Tongue (tissue), 2 donors: ENCODE data around the gene SLC25A47. TPM values are rescaled to one million over a fixed set of nuclear protein-coding genes. Genes with fewer than 3 reads are reported as not detected.
A peak's percentile ranks its signal among the peaks of the same experiment; 100 is the strongest.
"Not testable (repeated sequence)": the region's sequence is repeated elsewhere in the genome, so short reads cannot be mapped to it uniquely, and the experiment has no call there.

ENCODE experiments used
- DNase-seq: peaks from one replicate; pipeline ENCODE4 v3.0.0-alpha.2; 2015
- total RNA-seq: library from RNA; depleted of rRNA; stranded (reverse); fragments of >200 nt; gene quantifications from one replicate; pipeline ENCODE4 v1.2.3, GENCODE V29; 2014

SLC25A47 gene
- total RNA-seq, 1 donor from 2014 or later: not detected

GRCh38 chr14:100289916-100290606, 33.1 kb upstream of the SLC25A47 start:
- no peak for DNase-seq

- no peak for DNase-seq
These were observed 32.4 kb upstream of the SLC25A47 start for GRCh38 chr14:100290607-100291304.

GRCh38 chr14:100291305-100292075, 31.6 kb upstream of the SLC25A47 start:
- no peak for DNase-seq

- DNase-seq: no peak
These were observed 30.8 kb upstream of the SLC25A47 start for GRCh38 chr14:100292301-100292775.

DNA sequence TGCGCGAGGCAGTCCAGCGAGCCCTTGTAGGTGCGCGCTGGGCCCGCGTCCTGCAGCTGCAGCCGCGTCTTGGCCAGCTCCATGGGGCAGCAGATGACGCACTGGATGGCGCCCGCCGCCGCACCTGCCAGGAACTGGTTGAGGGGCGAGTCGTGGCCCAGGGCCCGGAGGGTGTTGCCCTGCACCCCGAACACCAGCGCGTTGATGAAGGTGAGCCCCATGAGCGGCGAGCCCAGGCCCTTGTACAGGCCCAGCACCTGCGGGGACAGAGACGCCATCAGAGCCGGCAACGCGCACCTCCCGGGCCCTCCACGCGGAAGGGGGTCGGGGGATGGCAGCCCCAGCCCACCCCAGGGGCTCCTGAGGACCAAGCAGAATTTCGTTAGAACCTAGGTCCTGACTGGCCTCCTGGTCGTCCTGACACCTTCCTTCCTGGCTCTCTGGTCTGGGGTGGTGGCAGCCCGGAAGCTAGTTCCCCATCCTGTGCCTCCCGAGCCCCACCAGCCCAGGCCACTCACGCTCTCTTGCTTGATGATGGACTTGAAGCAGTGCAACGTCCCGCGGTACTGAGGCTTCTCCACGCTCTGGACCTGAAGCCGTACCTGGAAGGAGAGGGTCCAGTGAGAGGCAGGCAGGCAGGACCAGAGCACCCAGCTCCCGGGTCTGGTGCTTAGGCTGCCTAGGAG, 30.2 kb upstream of the SLC25A47 start:
- DNase-seq: no peak

GRCh38 chr14:100293497-100294212, 29.5 kb upstream of the SLC25A47 start:
- DNase-seq: no peak

- DNase-seq: no peak
These were observed 28.8 kb upstream of the SLC25A47 start for GRCh38 chr14:100294213-100294962.

DNA sequence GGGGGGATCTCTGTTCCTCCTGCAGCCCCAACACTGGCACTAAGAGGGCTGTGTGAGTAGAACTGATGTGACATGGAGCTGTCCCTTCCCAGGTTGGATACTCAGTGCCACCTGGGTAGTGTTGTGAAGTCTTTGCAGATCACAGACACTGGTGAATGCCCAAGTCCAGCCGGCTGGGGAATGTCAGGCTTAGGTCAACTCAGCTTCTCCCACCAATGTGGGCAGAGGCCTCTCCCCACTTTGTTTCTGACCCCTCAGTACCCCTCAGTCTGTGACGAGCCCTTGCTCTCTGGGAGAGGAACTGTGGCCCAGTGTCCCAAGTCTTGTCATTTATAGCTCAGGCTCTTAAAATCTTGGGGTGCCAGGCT, 28.2 kb upstream of the SLC25A47 start:
- DNase-seq: no peak

GRCh38 chr14:100295376-100296105, 27.6 kb upstream of the SLC25A47 start:
- no peak for DNase-seq

DNA sequence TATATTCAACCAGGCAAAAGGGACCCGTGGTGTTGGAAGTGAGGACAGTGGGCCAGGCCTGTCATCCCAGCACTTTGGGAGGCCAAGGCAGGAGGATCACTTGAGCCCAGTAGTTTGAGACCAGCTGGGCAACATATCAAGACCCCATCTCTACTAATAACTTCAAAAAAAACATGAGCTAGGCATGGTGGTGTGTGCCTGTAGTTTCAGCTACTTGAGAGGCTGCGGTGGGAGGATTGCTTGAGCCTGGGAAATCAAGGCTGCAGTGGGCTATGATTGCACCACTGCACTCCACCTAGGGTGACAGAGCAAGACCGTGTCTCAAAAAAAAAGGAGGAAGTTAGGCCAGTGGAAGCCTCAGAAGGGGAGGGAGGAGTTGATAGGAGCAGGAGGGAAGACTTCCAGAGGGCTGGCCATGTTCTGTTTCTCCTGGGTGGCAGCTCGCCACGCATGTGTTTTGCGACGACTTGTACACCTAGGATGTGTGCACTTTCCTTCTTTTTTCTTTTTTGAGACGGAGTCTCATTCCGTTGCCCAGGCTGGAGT, 27.0 kb upstream of the SLC25A47 start:
- DNase-seq: no peak

DNA sequence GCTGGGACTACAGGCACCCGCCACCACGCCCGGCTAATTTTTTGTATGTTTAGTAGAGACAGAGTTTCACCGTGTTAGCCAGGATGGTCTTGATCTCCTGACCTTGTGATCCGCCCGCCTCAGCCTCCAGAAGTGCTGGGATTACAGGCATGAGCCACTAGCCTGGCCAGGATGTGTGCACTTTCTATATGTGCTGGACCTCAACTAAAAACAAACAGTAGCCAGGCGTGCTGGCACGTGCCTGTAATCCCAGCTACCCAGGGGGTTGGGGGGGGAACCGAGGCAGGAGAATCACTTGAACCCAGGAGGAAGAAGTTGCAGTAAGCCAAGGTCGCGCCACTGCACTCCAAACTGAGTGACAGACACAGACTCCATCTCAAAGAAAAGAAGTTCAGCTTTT, 26.4 kb upstream of the SLC25A47 start:
- DNase-seq: not testable (repeated sequence)

DNA sequence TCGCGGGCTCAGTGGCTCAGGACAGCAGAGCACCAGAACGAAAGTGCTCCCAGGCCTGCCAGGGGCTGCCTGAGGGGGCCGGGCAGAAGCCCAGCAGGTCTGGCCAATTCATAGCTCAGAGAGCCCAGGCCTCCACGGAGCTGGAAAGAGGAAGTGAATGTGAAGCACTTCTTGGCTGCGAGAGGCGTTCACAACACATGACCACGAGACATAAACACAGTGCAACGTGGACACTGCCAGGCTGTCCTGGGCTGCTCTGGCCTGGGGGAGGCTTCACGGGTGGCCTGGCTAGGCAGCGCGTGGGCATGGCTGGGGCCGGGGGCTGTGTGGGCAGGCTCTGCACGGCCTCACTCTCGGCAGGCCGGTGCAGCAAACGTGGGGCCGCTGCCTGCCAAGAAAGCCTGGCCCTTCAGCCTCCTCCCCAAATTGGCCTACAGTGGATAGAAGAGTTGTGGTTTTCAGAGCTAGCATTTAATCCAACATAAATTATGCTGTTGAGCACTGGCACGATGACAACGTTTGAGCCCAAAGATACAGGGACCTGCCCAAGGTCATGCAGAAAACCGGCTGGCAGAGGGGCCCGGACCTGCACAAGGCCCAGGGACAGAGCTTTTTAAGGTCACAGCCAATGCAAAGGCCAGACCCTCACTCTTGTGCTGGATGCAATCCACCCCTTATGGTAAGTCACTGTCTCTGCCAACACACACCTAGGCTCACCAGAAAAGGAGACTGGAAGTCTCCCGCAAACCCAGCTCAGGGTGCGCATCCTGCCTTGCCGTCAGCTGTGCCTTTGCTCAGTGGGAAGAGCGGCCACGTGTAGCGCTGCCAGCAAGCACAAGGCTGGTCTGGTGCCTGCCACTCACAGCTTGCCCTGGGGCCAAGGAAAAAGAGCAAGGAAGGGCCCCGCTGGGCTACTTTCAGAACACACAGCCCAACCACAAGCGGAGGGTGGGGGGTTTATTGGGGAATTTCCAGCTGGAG, 25.5 kb upstream of the SLC25A47 start:
- peak; percentile 78 for DNase-seq

DNA sequence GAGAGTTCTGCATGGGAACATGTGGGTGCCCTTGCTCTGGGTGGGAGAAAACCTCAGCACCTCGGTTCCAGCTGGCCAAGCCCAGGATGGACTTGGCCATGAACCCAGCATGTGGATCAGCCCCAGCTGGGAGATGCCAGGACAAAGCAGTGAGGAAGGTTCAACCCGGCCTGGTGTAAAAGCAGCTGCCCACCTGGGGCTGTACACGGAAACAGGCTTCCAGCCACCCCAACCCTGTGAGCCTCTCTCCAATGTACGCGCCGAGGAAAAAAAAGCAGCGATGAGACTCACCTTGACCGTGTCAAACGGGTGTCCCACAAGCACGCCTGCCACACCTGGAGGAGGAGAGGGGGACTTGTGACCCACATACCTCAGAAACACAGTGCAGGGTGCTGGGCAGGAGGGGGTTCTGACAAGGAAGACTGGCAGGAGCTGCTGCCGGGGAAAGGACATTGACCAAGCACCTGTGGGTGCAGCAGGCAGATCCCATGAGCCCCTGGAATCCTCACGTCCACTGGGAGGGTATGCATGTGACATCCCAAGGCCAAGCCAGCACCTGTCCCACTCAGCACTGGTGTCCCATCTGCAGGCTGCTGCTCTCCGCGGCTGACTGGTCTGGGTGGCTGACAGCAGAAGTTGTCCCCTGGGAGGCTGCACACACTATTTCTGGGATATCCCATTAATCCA, 24.4 kb upstream of the SLC25A47 start:
- no peak for DNase-seq

DNA sequence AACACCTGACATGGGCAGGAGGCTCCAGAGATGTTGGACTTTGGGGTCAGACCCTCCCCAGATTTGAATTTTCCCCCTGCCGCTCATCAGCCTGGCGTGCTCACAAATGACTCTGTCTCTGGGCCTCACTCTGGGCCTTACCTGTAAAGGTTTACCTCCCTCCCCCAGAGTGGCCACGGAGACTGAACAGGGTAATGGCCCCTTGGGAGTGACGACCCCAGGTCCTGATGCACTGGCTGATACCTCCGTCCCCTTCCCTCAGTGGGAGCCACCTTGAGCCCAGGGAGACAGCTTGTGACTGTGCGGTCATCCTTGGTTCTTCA, 23.9 kb upstream of the SLC25A47 start:
- no peak for DNase-seq

- no peak for DNase-seq
These were observed 20.5 kb upstream of the SLC25A47 start for GRCh38 chr14:100302616-100303015.

DNA sequence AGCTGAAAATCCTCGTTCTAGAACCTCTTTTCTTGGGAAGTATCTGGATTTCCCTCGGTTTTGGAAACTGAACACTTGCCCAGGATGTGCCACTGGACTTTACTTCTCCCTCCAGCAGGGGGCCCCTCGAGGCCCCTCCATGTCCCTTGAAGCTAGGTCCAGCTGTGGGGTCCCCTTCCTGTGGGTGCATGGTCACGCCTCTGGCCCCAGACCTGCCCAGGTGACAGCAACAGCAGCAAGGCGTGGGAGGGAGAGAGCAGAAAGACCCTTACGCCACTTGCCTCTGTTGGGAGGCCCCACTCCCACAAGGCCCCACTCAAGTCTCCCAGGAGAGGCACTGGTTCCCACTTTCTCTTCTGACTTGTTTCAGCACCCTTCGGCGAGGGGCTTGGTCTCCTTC, 20.0 kb upstream of the SLC25A47 start:
- DNase-seq: no peak

DNA sequence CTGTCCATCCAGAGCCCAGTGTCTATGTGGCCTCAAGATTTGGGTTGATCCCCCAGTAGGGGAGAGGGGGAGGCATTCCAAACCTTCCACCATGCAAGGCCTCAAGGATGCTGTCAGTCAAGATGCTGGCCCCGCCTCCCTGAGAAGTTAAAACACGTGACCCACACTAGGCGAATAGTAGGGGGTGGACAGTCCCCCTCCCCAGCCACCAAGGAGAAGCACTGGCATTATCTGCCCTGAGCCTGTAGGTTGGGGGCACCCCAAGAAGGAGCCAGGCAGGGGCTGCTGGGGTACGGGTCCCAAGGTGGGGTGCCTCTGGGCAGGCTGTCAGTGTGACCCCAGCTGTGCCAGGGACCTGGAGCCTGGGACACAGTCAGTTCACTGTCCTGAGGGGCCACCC, 19.2 kb upstream of the SLC25A47 start:
- DNase-seq: no peak

DNA sequence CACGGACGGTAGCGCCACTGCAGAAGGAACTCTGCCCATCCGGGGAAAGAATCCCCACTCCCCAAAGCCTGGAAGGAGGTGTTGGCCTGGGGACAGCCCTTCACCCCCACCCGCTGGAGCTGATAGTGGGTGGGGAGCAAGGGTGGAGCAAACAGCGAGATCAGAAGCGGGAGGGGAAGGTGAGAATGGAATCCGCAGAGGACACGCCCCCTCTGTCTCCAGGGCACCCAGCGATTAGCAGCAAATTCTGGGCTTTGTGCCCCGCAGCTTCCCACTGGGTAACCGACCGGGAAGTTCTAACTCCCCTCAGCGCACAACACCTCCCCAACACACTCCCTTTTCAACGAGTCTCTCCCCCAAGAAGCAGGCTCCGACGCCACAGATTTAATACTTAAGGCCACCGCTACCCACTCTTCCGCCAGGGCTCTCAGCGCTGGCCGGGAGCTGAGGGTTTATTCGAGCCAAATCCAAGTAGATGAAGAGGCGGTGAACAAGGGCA, 18.3 kb upstream of the SLC25A47 start:
- peak; percentile 51 for DNase-seq
